Measurements from ENCODE around the gene MUS81.

DNA sequence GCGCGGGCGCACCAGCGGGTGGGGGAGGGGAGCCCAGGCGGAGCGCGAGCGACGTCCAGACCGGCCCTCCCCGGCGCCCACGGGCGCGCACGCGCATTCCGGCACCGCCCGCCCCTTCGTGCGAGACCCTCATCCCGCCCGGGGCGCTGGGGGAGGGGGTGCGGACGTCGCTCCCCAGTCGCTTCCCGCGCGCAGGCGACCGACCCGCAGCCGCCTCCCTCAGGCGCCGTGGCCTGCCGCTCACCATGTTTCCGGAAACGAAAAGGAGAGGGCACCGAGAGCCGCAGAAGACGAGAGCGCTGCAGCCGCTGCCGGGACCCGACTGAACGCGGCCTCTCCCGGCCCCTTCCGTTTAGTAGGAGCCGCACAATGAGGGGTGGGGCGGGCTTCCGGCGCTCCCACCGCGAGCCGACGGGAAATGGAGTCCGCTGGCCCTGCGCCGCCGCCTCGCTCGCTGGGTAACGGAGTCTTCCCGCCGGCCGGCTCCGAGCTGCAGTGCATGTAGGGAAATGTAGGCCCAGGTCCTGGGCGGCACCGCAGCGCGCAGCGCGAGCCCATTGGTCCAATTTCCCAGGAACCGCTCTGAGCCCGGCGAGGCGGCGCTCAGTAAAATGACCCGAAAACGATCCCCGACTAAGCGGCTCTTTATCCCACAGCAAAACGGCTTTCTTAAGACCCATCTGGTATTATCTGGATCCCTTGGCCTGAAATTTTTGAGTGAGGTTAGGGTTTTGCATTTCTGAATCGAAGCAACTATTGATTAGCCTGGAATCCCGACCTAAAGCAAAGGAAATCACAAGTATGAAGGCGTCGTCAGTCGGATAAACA lies 2.2 kb upstream of the MUS81 start, which contains the start of gene CFL1:
- TF ChIP-seq SUZ12 (IDR thresholded peaks at IDR 0.05; ENCODE audit: extremely low read depth, insufficient read depth, insufficient read length) = no peak
- no peak for TF ChIP-seq ZNF274 (IDR thresholded peaks at IDR 0.05; ENCODE audit: low read depth, low read length)

All from NT2/D1 (cell line).